ENCODE measurements around the gene SUFU.

The SUFU gene

GRCh38 chr10:102675666-102676533, 172.1 kb downstream of the SUFU start:
- DNase-seq, result peak in 1 of 2 donors; percentile 43

GRCh38 chr10:102676534-102677315, 173.0 kb downstream of the SUFU start:
- no peak for DNase-seq

GRCh38 chr10:102677331-102678067, 173.7 kb downstream of the SUFU start:
- no peak for DNase-seq

- no peak for DNase-seq
These were observed 174.3 kb downstream of the SUFU start for GRCh38 chr10:102678068-102678400.

GRCh38 chr10:102678842-102679289, 175.1 kb downstream of the SUFU start:
- peak; percentile 60 to 86 for DNase-seq

GRCh38 chr10:102679596-102679995, 175.8 kb downstream of the SUFU start:
- DNase-seq, result no peak

GRCh38 chr10:102681696-102682095, 177.9 kb downstream of the SUFU start:
- no peak for DNase-seq

GRCh38 chr10:102682416-102682815, 178.6 kb downstream of the SUFU start:
- no peak for DNase-seq

GRCh38 chr10:102682981-102683380, 179.2 kb downstream of the SUFU start:
- no peak for DNase-seq
